Esophagus muscularis mucosa (tissue), 3 donors: ENCODE data around the gene KISS1.

ENCODE experiments used
- CTCF ChIP-seq, 3 experiments: fragments of 200-600 bp in 2 of 3; fragments of 450-650 bp in 1 of 3; sonication (generic) in 2 of 3; IDR thresholded peaks; one replicate each; pipeline ENCODE4 v1.5.1; 2017 to 2019; ENCODE audit warnings: antibody characterized with exemption in 3 of 3, mild to moderate bottlenecking in 2 of 3, moderate library complexity in 1 of 3
- POLR2AphosphoS5 ChIP-seq, 2 donors: sonication (generic); formaldehyde crosslinking; IDR thresholded peaks; one replicate each; pipeline ENCODE4 v1.6.1; 2017; ENCODE audit warnings: antibody characterized with exemption in 2 of 2

DNA sequence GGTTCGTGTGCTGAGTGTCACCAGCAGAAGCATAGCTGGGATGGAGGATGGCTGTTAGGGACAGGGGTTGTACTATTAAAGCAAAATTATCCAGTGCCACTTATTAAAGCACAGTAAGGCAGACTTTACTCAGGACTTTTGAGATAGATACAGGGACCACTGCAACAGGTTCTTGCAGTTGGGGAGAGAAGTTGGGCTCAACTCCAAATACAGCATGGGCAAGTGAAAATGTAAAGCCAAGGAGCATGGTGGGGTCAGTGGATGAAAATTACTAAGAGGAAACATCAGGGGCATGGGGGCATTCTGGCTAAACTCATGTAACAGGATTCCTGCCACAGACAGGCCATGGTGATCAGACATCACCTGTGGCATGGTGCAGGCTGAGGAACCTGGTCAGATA, 15.2 kb downstream of the KISS1 start:
- TF ChIP-seq CTCF (IDR thresholded peaks at IDR 0.05) (no peak), POLR2AphosphoS5 (IDR thresholded peaks at IDR 0.05) (no peak)
